Hematopoietic multipotent progenitor cell treated with erythropoietin and hydrocortisone succinate and interleukin-3 and kit ligand, for 4 days (in vitro differentiated cells): ENCODE results near the gene SYT17.
"Not testable (repeated sequence)": the region's sequence is repeated elsewhere in the genome, so short reads cannot be mapped to it uniquely, and the experiment has no call there.

Source experiments
- DNase-seq: peaks from one replicate; pipeline ENCODE4 v3.0.0-alpha.2; 2015

The SYT17 gene

DNA sequence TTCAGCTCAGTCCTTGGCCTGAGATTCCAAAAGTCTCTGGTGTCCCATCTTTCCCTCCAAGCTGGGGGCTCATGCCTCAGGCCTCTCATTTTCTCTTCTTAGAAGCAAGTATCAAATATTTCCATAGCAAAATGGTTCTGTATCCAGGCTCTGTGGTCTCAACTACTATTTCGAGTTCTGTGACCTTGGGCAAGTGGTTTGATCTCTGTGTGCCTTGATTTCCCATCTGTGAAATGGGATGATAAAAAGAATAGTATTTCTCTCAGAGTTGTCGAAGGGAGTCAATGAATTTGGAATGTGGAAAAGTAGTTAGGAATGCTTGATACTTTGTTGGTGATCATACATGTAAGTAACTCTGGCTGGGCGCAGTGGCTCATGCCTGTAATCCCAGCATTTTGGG, 6.4 kb downstream of the SYT17 start:
- no peak for DNase-seq

DNA sequence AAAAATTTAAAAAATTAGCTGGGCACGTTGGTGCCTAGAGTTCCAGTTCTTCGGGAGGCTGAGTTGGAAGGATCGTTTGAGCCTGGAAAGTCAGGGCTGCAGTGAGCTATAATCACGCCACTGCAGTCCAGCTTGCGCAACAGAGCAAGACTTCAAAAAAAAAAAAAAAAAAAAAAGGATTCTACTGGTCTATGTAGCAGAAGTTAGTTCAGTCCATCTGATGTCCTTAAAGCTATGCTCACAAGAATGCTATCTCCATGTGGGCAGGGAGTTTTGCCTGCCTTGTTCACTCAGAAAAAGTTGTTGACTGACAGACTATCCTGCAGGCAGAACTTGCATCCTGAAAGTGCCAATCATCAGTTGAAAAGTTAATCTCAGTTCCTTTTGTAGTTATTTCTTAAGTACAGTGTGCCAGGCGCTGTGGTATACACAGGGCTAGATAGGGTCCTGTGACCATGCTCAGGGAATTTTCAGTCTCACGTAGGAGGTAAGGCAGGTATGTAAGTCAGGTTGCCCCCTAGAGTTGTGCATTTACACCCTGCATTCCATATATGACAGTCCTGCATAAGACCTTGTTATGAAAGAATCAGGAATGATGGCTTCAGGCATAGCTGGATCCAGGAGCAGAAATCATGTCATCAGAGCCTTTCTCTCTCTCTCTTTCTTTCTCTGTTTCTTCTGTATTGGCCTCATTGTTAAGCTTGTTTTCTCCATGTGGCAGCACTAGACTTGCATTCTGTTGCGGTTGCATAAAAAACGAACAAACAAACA, 7.6 kb downstream of the SYT17 start:
- no peak for DNase-seq

DNA sequence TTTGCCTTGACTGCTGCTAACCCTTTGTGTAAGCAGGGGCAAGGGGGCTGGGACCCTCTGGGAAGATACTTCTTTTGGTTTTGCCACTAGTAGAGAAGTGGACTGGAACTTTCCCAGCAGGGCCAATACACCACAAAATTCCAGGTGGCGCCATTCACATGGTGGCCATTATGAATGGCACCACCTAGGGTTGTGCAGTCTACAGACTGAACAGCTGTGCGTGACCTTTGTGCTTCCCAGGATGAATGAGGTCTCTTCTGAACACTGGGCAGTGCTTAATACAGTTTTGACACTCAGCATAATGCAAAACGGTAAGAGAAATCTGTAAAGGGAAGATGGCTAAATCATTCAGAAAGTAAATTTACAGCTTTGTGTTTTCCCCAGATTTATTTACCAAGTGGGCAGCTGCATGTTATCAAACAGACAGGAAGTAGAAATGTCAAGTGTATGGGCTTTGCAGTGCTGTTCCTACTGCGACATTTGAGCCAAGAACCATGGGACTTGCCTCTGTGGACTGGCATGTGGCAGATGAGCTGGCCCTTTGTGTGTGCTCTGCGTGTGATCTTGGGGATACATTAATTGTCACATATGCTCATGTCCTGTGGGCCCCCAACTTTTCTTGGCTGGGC, 9.2 kb downstream of the SYT17 start:
- no peak for DNase-seq

DNA sequence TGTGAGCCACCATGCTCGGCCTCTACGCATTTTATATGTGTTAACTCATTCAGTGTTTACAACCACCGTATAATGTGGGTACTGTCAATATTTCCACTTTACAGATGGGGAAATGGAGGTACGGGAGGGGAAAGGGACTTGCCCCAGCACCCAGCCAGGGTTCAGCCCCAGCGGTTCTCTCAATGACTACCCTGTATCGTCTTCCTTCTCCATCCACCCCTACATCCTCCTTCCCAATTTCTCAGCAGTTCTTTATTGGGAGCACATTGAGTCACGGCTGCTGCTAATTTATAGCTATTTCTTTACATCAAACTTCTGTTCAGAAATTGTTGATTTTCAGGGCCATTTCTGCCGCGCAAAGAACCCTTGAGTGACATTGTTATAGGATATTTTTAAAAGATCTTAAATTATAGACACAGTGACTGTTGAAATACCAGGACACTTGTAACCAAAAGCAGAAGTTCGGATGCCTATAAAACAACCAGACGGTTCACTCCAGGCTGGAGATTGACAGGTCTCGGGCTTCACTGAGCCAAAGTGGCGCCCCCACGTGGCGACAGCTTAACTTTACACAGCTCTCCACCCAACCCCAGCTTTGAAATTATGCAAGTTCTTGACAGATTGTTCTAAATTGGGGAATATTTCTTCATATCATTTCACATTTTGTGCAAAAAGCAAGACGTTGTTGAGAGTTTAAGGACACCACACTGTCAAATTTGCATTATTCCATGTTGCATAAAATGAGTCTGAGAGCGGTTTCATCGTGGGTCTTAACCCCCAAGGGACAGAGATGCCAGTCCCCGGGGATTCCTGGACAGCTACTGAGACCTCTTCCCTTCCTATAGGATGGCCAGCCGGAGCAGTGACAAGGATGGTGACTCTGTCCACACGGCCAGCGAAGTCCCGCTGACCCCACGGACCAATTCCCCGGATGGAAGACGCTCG, 11.8 kb downstream of the SYT17 start:
- DNase-seq: peak; percentile 92

DNA sequence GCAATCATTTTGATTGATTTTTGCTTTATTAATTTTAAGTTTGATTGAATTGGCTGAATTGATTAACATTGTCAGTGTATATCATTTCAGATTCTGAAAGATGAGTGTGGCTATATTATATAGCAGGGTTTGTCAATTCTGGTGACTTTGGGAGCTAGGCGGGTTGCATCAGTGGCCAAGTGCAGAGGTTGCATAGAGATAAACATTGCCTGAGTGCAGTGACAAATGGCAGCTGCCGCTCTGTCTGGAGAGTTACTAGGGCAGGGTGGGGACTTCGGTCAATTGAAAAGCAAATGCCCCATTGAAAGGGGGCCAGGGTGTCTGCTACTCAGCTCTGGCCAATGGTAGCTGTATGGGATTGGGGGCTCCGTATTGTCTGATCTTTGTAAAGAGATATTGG, 12.7 kb downstream of the SYT17 start:
- DNase-seq: no peak

DNA sequence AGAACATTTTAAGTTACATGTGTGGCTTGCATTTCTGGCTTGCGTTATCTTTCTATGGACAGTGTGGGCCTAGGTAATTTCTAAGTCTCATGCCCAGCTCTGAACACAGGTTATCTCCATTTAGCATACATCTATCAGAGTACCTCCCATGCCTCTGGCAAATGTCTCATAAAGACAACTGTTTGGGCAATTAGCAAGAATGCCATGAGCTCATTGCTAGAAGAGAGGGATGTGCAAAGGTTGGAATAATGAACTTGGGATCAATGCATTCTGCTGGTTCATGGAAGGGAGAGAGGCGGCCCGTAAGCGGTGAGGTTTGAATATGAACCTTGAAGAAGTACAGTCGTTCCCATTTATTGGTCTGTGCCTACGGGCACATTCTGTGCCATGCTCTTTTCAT, 14.4 kb downstream of the SYT17 start:
- no peak for DNase-seq

DNA sequence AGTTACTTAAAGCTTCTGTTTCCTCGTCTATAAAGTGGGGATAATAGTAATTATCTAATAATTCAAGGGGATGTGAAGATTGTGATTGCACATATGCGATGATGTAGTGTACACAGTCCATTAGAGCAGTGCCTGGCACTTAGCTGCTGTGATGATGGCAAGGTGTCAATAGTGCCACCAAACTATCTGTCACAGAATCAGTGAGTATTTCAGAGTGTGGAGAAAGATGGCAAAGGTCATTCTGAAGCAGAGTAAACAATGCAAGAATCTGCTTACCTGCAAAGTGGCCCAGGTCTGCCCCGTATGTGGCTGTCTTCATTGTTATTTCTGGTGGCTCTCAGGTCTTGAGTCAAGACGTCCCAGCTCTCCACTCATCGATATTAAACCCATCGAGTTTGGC, 15.1 kb downstream of the SYT17 start:
- no peak for DNase-seq

DNA sequence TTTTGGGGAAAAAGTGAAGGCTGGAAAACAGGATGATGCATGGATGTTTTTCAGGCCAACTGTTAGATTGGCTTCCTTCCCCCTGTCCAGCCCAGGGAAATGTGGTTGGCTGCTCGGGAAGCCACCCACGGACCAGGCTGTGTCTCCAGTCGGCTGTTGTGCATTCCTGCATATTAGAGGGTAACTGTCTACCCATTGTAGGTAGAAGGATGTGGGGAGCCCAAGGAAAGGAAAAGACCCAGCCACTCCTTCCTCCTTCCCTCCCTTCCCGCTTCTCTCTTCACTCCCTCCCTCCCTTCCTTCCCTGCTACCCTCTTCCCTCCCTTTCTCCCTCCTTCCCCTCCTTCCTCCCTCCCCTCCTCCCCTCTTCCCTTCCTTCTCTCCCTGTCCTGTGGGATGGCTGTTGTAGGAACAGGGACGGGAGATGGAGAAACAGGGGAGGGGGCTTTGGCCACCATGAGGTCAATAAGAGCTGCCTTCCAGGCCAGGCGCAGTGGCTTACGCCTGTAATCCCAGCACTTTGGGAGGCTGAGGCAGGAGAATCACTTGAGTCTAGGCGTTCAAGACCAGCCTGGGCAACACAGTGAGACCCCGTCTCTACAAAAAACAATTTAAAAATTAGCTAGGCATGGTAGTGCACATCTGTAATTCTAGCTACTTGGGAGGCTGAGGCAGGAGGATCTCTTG, 16.9 kb downstream of the SYT17 start:
- DNase-seq: no peak

DNA sequence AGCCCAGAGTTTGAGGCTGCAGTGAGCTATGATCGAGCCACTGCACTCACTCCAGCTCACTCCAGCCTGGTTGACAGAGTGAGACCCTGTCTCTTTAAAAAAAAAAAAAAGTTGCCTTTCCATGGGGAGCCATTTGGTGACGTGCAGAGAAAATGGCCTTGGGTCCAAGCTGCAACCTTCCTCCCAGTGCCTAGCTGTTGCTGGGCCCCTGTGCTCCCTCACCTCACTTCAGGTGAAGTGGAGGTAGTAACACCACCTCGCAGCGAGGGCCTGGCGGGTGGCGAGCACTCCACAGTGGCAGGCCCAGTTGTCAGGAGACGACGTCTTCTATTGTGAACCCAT, 17.4 kb downstream of the SYT17 start:
- no peak for DNase-seq

DNA sequence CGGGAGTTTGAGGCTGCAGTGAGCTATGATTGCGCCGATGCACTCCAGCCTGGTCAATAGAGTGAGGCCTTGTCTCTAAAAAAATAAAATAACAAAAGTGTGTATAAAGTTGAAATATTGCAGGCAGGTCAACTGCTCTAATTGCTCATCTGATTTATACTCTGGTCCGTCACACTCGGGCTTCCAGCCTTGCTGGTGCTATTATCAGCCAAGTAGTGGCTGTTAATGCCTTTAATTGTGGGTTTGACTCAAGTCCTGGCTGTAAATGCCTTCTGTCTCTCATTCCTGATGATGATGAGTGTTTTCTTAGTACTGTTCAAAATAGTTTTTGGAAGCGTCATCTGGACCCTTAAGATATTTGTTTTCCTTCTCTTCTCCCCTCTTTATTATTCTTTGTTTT, 18.4 kb downstream of the SYT17 start:
- DNase-seq: no peak

DNA sequence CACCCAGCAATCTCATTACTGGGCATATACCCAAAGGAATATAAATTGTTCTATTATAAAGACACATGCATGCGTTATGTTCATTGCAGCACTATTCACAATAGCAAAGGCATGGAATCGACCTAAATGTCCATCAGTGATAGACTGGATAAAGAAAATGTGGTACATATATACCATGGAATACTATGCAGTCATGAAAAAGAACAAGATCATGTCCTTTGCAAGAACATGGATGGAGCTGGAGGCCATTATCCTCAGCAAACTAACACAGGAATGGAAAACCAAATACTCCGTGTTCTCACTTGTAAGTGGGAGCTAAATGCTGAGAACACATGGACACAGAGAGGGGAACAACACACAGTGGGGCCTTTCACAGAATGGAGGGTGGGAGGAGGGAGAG, 19.9 kb downstream of the SYT17 start:
- not testable (repeated sequence) for DNase-seq

DNA sequence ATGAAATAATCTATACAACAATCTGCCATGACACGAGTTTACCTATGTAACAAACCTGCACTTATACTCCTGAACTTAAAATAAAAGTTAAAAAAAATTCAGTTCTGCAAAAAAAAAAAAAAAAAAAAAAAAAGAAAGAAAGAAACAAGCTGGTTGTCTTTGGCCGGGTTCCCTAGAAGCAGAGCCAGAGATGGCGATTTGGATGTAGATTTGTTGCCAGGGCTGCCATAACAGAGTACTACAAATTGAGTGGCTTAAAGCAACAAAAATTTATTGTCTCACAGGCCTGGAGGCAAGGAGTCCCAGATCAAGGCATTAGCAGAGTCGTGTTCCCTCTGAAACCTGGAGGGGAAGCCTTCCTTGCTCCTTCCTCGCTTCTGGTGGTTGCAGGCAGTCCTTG, 20.4 kb downstream of the SYT17 start:
- no peak for DNase-seq

DNA sequence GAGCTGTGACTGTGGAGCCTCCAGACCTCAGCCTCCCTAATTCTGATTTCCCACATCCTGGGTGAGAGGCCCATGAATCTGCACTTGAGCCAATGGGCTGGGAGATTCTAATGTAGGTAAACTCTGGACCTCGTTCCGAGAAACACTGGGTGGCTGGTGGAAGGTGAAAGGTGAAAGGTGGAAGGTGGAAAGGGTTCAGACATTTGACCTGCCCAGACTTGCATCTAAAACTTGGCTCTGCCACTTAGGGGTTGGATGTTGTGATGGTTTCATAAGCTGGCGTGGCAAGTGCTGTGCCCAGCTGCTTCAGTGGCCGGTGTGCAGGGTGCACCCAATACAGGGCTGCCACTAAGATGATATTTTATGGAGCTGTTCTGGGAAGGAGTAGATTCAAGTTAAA, 24.8 kb downstream of the SYT17 start:
- no peak for DNase-seq

DNA sequence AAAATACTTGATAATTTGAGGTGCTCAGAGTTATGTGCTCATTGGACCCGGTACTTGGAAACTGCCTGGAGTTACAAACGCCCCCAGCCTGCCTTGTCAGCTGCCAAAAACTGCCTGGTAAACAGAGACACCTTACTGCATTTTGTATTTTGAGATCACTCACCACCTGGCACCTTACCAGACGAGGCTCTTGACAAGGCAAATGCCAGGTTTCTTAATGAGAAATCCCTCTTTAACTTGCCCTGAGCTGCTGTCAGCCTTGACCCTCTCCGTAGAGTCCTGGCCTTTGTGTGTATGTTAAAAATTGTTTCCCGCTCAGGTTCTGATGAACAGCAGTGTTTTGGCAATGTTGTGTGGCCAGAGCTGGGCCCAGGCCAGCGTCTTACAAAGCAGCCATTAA, 28.8 kb downstream of the SYT17 start:
- no peak for DNase-seq

DNA sequence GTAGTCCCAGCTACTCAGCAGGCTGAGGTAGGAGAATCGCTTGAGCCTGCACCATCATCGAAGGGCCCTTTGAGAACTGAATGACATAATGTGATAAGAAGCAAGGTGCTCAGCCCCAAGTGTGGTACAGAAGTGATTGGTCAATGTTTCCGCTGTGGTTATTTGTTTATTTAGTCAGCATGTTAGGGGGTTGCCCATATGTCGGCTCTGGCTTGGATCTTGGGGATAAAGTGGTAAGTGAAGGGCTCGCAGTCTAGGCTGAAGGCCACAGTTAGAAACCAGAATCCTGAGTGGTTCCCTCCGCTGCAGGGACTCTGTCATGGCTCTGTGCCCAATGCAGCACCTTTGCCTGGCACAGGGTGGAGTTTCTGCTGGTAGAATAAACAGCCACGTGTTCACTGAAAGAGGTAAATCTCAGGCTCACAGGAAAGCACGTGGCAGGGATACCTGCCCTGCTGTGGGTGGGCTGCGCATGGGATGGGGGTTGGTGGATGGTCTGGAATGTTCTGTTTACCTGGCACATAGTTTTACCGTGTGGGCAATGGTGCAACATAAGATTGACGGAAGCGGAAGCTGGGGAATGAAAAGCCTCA, 35.4 kb downstream of the SYT17 start:
- no peak for DNase-seq

DNA sequence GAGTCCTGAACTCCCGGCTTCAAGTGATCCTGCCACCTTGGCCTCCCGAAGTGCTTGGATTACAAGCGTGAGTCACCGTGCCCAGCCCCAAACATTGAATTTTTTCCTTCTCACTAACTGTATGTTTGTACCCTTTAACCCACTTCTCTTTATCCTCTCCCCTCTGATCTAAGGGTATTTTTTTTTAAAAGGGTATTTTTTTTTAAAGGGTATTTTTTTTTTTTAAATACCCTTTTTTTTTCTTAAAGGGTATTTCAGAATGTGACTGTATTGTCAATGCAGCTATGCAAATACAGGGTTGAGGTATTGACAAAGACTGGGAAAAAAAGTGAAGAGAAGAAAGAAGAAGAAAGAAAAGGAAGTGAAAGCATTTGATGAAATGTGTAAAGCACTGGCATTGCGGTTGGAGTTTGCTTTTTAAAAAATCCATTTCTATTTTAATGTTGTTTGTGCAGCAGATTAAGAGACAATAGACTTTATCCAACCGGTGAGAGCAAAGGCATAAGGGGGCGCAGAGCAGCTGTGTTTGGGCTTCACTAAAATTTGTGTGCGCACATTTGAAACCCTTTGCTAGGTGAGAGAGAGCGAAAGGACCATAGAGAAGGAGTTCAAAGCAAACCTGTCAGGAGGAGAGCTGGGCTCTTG, 42.4 kb downstream of the SYT17 start:
- no peak for DNase-seq

DNA sequence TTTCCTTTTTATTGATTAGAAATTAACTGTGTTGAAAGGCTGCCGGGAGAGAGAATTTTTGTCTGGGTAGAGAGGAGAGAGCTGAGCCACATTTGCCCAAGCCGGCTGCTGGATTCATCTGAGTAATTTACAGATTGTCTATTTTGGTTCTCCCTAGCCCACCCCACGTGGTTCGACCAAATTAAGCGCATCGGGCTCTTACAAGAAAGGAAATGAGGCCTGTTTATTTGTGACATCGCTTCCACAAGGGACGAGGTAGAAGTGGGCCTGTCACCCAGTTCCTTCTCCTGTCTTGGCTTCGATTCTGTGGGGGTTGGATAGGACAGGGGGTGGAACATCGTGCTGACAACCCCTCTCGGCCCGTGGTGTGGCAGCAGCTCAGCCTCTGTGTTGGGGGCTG, 42.9 kb downstream of the SYT17 start:
- no peak for DNase-seq

DNA sequence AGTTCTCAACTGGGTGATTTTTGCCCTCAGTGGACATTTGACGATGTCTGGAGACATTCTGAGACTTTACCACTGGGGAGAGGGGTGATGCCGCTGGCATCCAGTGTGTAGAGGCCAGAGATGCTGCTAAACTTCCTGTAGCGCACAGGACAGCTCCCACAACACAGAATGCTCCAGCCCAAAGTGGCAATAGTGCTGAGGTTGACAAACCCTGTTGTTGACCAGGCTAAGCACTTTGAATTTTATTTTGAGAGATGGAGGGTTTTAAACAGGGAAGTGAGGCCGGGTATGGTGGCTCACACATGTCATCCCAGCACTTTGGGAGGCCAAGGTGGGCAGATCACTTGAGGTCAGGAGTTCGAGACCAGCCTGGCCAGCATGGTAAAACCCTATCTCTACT, 44.0 kb downstream of the SYT17 start:
- no peak for DNase-seq

DNA sequence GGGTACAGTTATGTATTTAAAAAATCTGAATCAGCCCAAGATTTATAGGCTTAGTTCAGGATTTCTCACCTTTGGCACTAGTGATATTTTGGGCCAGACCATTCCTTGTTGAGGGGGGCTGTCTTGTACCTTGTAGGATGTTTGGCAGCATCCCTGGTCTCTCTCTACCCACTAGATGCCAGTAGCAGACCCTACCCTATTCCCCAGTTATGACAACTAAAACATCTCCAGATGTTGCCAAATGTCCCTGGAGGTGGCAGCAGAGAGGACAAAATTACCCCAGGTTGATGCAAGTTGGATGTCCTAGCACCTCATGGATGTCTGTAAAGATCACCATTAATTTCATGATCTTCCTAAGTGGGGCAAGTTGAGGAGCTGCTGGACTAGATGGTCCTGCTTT, 45.8 kb downstream of the SYT17 start:
- peak; percentile 13 for DNase-seq

DNA sequence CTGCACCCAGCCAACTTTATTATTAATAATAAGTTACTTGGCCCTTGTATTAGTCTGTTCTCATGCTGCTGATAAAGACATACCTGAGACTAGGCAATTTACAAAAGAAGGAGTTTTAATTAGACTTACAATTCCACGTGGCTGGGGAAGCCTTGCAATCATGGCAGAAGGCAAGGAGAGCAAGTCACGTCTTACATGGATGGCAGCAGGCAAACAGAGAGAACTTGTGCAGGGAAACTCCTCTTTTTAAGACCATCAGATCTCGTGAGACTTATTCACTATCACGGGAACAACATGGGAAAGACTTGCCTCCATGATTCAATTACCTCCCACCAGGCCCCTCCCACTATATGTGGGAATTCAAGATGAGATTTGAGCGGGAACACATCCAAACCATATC, 47.7 kb downstream of the SYT17 start:
- no peak for DNase-seq

DNA sequence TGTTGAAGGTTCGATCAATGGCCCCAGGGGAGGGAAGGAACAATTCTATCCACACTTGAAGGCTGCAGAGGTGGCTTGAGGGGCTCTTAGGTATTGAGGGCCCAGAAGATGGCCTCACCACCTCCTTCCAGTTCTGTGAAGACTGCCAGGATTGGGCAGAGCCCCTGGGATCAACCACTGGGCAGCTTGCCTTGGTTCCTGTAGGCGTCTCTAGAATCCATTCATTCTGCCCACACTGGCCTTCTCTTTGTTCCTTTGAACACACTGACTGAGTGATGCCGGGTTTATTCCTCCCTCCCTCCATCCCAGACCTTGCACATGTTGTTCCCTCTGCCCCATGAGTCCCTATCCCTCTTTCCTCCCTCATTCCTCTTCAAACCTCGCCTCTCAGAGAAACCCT, 50.5 kb downstream of the SYT17 start:
- no peak for DNase-seq

DNA sequence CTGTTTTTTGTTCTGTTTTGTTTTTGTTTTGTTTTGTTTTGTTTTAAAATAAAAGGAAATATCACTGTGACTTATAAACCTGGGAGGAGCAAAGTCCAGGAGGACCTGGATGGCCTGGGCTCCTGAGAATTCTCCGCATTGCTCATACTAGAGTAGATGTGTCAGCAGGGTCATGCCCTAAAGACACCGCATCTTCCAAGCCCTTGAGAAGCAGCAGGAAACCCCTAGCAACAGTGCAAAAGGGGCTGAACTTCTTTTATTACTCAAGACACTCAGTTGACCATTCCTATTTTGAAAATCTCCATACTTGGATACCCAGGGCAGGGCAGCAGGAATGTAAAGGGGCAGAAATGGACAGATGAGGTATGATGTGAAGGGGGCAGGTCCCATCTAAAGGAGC, 51.8 kb downstream of the SYT17 start:
- no peak for DNase-seq
